HG03342 (cell line): ENCODE results near the gene MBD3L1.

Source experiments
- ATAC-seq: cut with Tn5 transposase; IDR thresholded peaks from one replicate; pipeline ENCODE4 v1.9.1; 2021; ENCODE audit warnings: mild to moderate bottlenecking, moderate library complexity; ENCODE audit not compliant: unreplicated experiment

Gene MBD3L1

DNA sequence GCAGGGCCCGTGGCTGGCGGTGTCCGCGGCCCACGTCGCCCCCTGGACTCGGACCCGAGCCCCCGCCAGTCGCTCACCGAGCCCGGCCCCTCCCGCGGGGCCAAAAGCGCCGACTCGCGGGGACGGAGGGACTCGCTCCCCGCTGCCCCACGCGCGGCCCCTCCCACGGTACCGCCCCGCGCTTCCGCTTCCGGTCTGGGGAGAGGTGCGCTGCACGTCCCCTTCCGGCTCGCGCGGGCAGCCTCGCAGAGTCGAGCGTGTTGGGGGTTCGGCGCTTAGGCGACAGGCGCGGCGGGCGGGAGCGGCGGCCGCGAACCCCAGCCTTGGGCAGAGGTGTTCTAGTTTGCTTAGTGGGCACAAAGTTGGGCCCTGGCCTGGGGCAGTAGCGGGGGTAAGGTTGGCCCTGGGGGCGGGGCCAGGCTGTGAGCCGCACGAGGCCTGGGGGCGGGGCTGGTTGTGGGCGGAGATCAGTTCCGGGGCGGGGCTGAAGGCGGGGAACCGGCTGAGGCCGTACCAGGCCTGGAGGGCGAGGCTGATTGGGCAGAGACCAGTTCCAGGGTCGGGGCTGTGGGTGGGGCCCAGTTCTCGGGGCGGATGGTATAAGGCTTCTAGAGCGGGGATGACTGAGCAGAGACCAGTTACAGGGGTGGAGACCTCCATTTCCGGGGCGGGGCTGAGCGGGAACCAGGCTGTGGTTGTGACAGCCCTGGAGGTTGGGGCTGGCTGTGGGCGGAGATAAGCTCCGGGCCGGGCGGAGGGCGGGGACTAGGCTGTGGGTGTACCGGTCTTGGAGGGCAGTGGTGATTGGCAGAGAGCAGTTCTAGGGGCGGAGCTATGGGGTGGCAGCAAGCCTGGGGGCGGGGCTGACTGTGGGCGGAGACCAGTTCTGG lies at the start of gene MBD3L1, which contains the start of gene ZNF558:
Gene MBD3L1, plus strand, starts transcription at position 246 of the 890 bp plus-strand sequence. CDS start 10,302 bp downstream, outside the sequence.
Gene ZNF558, minus strand, starts transcription at position 173 of the 890 bp plus-strand sequence. CDS start 9,645 bp downstream, outside the sequence.
- ATAC-seq: peak; percentile 86

DNA sequence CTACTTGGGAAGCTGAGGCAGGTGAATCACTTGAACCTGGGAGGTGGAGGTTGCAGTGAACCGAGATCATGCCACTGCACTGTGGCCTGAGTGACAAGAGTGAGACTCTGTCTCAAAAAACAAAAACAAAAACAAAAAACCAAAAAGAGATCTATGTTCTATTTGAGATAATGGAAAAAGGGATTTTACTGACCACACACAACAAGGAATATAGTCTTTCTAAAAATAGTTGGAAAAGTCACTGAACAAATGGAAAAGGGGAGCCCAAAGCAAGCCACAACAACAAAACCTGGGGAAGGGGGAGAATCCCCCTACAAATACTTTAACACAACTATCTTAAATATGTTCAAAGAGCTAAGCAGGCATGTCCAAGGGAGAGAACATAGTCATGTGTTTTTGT lies 37.4 kb upstream of the MBD3L1 start:
- ATAC-seq: no peak

DNA sequence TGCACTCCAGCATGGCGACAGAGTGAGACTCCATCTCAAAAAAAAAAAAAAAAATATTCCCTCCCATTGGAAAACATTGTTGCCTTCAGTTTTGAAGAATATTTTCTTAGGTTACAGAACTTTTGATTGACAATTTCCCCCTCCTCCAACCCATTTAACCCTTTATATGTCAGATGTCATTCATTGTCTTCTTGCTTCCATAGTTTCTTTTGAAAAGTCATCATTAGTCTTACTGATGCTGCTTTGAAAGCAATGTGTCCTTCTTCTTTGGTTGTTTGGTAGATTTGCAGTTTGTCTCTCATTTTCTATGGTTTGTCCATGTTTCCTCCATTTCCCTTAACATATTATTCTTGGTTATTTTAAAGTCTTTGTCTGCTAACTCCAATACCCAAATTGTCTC lies 25.5 kb upstream of the MBD3L1 start:
- ATAC-seq: no peak

DNA sequence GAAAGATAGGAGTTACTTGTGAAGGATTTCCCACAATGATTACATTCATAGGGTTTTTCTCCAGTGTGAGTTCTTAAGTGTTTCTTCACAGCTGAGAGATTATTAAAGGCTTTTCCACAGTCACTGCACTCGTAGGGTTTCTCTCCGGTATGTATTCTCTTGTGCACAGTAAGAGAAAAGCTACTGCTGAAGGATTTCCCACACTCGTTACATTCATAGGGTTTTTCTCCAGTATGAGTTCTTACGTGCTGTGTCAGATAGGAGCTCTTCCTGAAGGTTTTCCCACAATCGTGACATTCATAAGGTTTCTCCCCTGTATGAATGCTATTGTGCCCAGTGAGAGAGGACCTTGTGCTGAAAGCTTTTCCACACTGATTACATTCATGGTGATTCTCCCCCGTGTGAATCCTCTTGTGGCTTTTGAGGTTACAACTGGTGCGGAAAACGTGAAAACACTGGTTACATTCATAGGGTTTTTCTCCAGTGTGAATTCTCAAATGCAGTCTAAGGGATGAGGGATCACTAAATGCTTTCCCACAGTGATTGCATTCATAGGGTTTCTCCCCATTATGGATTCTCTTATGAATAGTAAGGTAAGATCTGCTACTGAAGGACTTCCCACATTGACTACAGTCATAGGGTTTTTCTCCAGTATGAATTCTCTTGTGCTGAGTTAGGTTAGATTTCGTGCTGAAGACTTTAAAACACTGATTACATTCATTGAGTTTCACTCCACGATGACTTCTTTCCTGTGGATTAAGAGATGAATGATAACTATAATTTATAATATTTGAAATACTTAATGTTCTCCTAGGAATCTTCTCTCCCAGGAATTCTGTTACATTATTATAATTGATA lies 20.6 kb upstream of the MBD3L1 start:
- ATAC-seq: no peak

DNA sequence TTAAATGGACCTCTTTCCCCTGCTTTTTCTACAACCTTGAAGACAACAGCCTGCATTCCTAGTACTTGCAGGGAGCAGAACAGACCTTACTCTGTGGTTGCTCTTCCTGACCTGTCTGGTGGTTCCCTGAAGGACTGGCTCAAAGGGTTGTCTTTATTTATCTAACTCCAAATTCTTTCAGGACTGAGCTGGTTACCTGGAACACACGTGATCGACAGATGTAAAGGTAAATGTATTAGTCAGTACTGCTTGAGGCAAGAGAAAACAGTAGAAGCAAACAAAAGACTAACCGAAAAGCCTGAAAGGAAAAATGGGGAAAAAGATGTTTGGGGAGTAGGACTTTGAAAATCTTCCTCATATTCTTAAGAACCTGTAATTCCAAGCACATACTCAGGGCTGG lies 18.0 kb upstream of the MBD3L1 start:
- ATAC-seq: no peak

DNA sequence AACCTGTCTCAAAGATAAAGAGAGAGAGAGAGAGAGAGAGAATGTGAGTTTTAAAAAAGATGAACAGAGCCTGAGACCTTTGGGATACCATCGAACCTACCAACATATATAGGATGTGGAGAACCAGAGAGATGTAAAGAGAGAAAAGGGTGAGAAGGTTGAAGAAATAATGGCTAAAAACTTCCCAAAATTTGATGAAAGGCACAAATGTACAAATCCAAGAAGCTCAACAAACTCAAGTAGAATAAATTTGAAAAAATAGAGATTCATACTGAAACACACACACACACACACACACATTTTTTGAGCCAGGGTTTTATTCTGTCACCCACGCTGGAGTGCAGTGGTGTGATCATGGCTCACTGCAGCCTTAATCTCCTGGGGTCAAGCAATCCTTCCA lies 16.4 kb upstream of the MBD3L1 start:
- no peak for ATAC-seq

DNA sequence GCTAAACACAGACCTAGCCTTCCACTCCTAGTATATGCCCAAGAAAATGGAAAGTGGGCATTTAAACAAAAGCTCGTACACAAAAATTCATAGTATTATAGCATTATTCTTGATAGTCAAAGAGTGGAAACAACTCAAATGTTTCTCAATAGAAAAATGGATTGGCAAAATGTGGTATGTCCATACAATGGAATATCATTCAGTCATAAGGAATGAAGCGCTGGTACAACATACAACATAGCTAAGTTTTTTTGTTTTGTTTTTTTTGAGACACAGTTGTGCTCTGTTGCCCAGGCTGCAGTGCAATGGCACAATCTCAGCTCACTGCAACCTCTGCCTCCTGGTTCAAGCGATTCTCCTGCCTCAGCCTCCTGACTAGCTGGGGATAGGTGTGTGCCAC lies 11.9 kb upstream of the MBD3L1 start:
- no peak for ATAC-seq

DNA sequence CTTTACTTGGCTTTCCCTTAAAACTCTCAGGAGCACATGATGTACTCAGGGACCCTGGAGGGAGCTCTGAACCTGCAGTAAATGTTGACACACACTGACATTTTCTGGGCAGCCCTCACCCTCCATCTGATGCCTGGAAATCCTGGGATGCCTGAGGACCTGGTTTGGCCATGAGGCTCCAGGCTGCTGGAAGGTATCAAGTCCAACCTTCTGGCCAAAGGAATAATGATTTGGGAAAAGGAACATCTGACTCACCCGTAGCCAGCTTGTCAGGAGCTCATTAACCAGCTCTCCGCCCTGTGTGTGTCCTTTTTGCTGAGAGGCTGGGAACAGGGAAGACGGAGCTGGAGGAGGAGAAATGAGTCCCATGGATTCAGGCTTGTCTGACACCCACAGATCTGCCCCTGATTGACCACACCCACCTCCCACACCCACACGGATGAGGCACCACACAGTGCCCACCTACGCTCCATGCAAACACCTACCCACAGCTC lies 10.4 kb upstream of the MBD3L1 start:
- ATAC-seq: no peak

DNA sequence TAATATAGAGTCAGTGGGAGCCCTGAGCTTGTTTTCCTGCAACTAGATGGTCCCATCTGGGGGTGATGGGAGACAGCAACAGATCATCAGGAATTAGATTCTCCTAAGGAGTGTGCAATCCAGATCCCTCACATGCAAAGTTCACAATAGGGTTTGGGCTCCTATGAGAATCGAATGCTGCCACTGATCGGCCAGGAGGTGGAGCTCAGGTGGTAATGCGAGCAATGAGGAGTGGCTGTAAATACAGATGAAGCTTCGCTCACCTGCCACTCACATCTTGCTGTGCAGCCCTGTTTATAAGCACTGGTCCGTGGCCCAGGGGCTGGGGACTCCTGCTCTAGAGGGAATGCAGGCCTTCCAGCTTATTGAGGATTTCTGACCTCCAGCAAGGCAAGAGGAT lies 5.8 kb upstream of the MBD3L1 start:
- no peak for ATAC-seq

DNA sequence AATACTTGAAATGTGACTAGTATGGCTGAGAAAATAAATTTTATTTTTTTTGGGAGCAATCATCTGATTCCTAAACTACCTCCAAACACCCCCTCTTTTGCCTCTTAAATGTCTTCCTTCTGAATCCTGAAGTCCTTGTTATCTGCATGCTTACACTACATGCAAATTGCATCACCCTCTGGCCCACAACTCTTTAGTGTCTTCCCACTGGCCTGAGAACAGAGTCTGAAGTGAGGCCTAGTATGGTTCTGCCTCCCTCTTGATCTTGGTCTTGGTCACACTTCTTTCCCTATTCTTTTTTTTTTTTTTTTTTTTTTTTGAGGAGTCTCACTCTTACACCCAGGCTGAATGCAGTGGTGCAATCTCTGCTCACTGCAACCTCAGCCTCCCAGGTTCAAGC lies 4.9 kb upstream of the MBD3L1 start:
- ATAC-seq: no peak

DNA sequence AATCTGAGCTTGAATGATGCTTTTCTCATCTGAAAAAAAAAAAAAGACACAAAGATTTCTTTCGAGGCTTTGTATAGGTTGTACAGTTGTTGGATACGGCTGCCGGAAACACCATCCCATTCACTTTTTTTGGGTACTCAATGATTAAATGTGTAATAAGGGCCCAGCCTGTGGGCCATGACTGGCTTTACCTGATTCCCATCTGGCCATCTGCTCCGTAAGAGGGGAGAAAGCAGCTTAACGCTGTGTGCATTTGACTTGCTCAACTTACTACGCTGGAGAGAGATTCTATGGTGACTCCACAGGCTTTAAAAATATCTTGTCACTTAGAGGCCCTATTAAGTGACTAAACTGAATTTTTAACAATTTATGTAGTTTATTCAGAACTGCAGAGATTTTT lies 804 bp upstream of the MBD3L1 start:
- no peak for ATAC-seq

DNA sequence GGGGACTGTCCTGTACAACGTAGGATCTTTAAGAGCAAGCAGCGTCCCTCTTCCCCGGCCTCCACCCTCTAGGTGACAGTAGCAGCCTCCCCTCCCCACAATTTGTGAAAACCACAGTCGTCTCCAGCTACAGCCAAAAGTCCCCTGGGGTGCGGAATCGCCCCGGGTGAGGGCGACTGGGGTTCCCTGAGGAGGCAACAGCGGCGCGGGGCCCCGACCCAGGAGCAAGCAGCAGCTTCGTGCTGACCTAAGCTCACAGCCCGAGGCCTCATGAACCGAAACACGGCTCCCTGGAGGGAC lies 395 bp upstream of the MBD3L1 start:
- peak; percentile 13 for ATAC-seq

DNA sequence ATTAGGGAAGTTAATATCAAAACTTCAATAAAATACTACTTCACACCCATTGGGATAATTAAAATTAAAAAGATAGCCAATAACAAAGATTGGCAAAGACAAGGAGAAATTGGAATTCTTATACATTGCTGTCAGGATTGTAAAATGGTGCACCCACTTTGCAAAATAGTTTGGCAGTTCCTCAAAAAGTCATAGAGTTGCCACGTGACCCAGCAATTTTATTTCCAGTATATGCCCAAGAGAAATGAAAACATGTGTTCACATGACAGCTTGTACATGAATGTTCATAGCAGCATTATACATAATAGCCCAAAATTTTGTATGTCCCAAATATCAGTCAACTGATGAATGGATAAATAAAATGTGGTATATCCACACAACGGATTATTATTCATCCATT lies 3.3 kb downstream of the MBD3L1 start:
- ATAC-seq: no peak

DNA sequence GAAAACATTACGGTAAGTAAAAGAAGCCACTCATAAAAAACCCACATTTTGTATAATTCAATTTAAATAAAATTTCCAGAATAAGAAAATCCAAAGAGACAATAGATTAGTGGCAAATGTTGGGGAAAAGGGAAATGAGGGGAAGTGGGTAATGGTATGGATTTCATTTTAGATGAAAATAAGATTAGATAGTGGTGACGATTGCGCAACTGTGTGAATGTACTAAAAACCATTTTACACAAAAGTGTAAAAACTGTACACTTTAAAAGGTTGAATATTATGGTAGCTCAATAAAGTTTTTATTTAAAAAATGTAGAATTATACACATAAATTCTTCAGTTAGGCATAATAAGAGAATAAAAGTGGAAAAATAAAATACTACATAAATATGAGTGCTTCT lies 3.7 kb downstream of the MBD3L1 start:
- ATAC-seq: no peak

DNA sequence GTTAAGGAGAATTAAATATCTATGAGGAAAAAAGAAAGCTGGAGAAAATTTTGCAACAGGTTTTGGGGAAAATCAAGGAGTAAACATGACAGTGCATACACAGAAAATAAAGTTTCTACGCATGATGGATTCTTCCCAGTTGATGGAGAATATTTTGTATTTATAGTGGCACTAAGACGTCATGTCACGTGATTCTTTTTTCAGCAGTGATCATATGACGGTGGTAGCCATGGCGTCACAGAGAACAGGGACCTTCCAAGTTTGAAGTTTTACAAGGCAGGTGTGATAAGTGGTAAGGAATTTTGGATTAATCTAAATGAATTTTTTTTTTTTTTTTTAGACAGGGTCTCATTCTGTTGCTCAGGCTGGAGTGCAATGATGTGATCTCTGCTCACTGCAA lies 8.5 kb downstream of the MBD3L1 start:
- ATAC-seq: no peak

DNA sequence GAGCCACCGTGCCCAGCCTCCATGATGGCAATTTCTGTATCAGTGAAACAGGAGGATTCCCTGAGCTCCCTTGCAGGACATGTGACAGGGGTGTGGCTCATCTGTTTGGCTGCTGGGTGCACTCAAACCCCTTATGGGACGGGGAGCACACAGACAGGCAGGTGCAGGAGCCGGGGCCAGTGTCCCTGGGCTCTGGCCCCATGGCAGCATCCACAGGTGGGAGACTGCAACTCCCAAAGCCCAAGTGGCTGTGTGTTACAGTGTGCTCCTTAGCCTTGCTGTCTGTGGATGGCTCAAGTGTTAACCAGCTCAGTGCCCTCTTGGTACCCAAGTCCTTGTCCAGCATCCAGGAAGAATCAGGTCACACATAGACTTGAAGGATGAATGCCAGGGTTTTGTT lies 14.6 kb downstream of the MBD3L1 start:
- ATAC-seq: no peak

DNA sequence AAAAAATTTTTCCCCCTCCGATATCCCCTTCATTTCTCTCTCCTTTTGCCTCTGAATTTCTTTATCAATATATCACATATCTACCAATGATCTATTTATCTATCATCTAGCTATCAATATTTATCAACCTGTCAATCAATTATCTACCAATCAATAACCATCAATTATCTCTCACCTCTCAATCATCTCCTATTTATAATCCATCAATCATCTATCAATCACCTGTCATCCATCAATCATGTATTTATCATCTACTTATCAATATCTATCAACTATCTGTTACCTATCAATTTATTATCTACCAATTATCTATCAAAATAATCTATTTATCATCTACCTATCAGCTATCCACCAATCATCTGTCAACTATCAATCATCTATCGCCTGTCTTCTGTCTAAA lies 17.1 kb downstream of the MBD3L1 start:
- ATAC-seq: no peak

DNA sequence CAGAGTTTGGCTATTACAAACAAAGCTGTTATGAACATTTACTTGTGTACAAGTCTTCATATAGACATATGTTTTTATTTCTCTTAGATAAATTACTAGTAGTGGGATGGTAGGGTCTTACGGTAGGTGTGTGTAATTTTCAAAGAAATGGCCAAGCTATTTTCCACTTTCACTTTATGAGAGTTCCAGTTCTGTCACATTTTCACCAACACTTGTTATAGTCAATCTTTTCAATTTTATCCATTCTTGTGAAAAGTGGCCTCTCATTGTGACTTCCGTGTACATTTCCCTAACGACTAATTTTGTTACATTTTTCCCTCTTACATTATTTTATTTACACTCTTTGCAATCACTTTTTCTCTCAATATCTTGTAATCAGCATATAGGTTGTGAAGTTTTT lies 18.3 kb downstream of the MBD3L1 start:
- ATAC-seq: no peak

DNA sequence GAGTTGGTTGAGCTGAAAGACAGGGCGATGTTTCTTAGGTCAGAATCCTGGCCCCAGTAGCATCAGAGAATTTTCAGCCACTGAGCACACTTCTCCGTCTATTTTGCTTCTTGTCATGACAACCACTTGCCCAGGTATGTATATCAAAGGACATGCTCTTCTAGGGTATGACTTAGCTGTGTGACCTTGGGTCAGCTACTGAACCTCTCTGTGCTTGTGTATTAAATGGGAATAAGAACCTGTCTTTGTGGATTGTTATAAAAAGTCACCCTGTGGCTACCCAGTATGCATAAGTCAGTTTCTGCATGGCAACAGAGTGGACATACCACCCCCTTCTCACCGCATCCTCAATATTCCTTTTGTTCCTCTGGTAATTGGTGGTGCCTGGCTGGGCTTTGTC lies 26.1 kb downstream of the MBD3L1 start:
- ATAC-seq: no peak

DNA sequence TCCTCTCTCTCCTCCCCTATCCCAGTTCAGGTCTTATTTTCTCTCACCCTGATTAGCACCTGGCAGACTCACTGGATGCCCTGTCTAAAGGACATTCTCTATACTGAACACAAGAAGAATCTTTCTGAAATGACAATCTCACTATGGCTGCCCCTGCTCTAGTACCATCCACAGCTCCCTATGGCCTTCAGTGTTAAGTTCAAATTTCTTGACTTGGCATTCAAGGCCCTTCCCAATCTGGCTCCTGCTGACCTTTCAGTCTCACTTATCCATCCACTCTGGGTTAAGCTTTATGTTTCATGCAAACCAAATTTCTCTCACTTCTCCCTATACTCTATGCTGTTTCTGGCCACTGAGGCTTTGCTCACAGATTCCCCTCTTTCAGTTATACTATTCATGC lies 34.2 kb downstream of the MBD3L1 start:
- no peak for ATAC-seq

DNA sequence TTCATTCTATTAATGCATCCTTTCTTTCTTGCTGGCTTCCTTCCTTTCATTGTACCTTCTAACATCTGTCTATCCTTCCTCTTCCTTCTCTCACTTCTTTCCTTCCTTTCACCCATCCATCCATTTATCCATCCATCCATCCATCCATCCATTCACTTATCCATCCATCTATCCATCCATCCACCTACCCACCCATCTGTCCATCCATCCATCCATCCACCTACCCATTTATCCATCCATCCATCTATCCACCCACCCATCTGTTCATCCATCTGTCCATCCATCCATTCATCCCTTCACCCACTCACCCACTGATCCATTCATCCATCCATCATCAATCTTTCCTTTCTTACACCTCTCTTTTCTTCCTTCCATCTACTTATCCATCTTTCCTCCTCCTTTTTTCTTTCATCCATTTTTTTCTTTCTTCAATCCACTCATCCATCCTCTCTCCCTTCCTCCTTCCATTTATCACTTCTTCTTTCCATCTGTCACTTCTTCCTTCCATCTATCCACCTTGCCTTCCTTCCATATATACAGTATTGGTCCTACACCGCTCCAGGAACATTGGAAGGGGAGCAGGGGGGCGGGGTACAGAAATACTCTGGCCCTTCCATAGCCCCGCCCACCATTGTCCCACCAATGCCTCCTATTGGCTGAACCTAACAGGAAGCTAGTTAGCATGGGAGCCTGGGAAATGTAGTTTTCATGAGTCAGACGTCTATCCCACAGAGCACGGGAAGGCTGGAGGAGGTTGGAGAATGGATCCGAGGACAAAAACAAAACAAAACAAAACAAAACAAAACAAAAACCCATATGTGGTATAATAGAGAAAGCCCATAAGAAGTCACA lies 45.9 kb downstream of the MBD3L1 start:
- no peak for ATAC-seq
